ENCODE measurements around the gene NAALADL2. TPM values are rescaled to one million over a fixed set of nuclear protein-coding genes. Genes with fewer than 3 reads are reported as not detected.
"Not testable (repeated sequence)": the region's sequence is repeated elsewhere in the genome, so short reads cannot be mapped to it uniquely, and the experiment has no call there.

The NAALADL2 gene
- total and polyA plus RNA-seq, 4 donors = 0.28 to 4.6 (median 3.1) TPM

- 85% methylated on average over 2 of the region's 2 CpGs for WGBS
- H3K9ac ChIP-seq (ENCODE audit: low read depth in 1 of 2, low read length in 2 of 2) = no peak overlapping the region
- TF ChIP-seq NR2F2 (IDR thresholded peaks at IDR 0.05) (no peak), ZBTB33 (IDR thresholded peaks at IDR 0.05) (no peak), HNF4G (IDR thresholded peaks at IDR 0.05) (no peak)
- H3K9me3 ChIP-seq (ENCODE audit: control insufficient read depth in 4 of 4, low read length in 3 of 4) = peaks cover 0 to 5% (median 1%) of the 10 kb centered on the region in 4 donors
- no peaks in the 10 kb centered on the region for H3K4me1 ChIP-seq (ENCODE audit: control insufficient read depth in 4 of 4, insufficient read depth in 4 of 4, low read length in 3 of 4)
- H3K4me3 ChIP-seq (ENCODE audit: low read depth in 1 of 3, low read length in 3 of 3) = no peak overlapping the region
- H3K36me3 ChIP-seq (ENCODE audit: control insufficient read depth in 4 of 4, insufficient read depth in 3 of 4, low read depth in 1 of 4, low read length in 3 of 4) = no peaks in the 10 kb centered on the region
- H3K27me3 ChIP-seq (ENCODE audit: control insufficient read depth in 4 of 4, insufficient read depth in 4 of 4, low read length in 3 of 4) = no peaks in the 10 kb centered on the region
- no peak overlapping the region for H3K27ac ChIP-seq (ENCODE audit: low read depth in 1 of 2, low read length in 2 of 2)
- DNase-seq (ENCODE audit: low spot score) = no peak
These were observed 597.3 kb downstream of the NAALADL2 start for GRCh38 chr3:175456466-175456865.

- H3K4me1 ChIP-seq (ENCODE audit: control insufficient read depth in 4 of 4, insufficient read depth in 4 of 4, low read length in 3 of 4) = no peaks in the 10 kb centered on the region
- 95% methylated on average over 2 of the region's 2 CpGs for WGBS
- no peak overlapping the region for H3K27ac ChIP-seq (ENCODE audit: low read depth in 1 of 2, low read length in 2 of 2)
- H3K27me3 ChIP-seq (ENCODE audit: control insufficient read depth in 4 of 4, insufficient read depth in 4 of 4, low read length in 3 of 4) = no peaks in the 10 kb centered on the region
- DNase-seq (ENCODE audit: low spot score) = no peak
- TF ChIP-seq RXRA (IDR thresholded peaks at IDR 0.05) = no peak
- no peak for TF ChIP-seq NR2F2 (IDR thresholded peaks at IDR 0.05)
- no peak for TF ChIP-seq HNF4A (conservative IDR thresholded peaks at IDR 0.05)
- TF ChIP-seq MAX (IDR thresholded peaks at IDR 0.05) = no peak
- TF ChIP-seq, protein P1, sequence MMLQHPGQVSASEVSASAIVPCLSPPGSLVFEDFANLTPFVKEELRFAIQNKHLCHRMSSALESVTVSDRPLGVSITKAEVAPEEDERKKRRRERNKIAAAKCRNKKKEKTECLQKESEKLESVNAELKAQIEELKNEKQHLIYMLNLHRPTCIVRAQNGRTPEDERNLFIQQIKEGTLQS (IDR thresholded peaks at IDR 0.05) = no peak
- no peak for TF ChIP-seq SP1 (IDR thresholded peaks at IDR 0.05)
- TF ChIP-seq FOXA2 (IDR thresholded peaks at IDR 0.05) = no peak
- no peak for TF ChIP-seq YY1 (IDR thresholded peaks at IDR 0.05)
- H3K9ac ChIP-seq (ENCODE audit: low read depth in 1 of 2, low read length in 2 of 2) = no peak overlapping the region
- no peak overlapping the region for H3K4me3 ChIP-seq (ENCODE audit: low read depth in 1 of 3, low read length in 3 of 3)
- no peaks in the 10 kb centered on the region for H3K36me3 ChIP-seq (ENCODE audit: control insufficient read depth in 4 of 4, insufficient read depth in 3 of 4, low read depth in 1 of 4, low read length in 3 of 4)
- H3K9me3 ChIP-seq (ENCODE audit: control insufficient read depth in 4 of 4, low read length in 3 of 4) = peaks cover 0 to 5% (median 1%) of the 10 kb centered on the region in 4 donors
These were observed 598.2 kb downstream of the NAALADL2 start for GRCh38 chr3:175457301-175457700.

GRCh38 chr3:175460849-175461399 lies 601.8 kb downstream of the NAALADL2 start:
- not testable (repeated sequence) for H3K36me3 ChIP-seq (ENCODE audit: control insufficient read depth in 4 of 4, insufficient read depth in 3 of 4, low read depth in 1 of 4, low read length in 3 of 4); H3K4me3 ChIP-seq (ENCODE audit: low read depth in 1 of 3, low read length in 3 of 3); DNase-seq (ENCODE audit: low spot score); H3K4me1 ChIP-seq (ENCODE audit: control insufficient read depth in 4 of 4, insufficient read depth in 4 of 4, low read length in 3 of 4); H3K9ac ChIP-seq (ENCODE audit: low read depth in 1 of 2, low read length in 2 of 2); H3K27ac ChIP-seq (ENCODE audit: low read depth in 1 of 2, low read length in 2 of 2); H3K27me3 ChIP-seq (ENCODE audit: control insufficient read depth in 4 of 4, insufficient read depth in 4 of 4, low read length in 3 of 4); H3K9me3 ChIP-seq (ENCODE audit: control insufficient read depth in 4 of 4, low read length in 3 of 4)
- WGBS = 94% methylated on average over 4 of the region's 4 CpGs

- Histone ChIP-seq H3K27me3 (ENCODE audit: control insufficient read depth in 4 of 4, insufficient read depth in 4 of 4, low read length in 3 of 4) (no peaks in the 10 kb centered on the region), H3K36me3 (ENCODE audit: control insufficient read depth in 4 of 4, insufficient read depth in 3 of 4, low read depth in 1 of 4, low read length in 3 of 4) (no peaks in the 10 kb centered on the region), H3K27ac (ENCODE audit: low read depth in 1 of 2, low read length in 2 of 2) (no peak overlapping the region), H3K9me3 (ENCODE audit: control insufficient read depth in 4 of 4, low read length in 3 of 4) (peaks cover 0 to 5% (median 1%) of the 10 kb centered on the region in 4 donors), H3K4me1 (ENCODE audit: control insufficient read depth in 4 of 4, insufficient read depth in 4 of 4, low read length in 3 of 4) (no peaks in the 10 kb centered on the region), H3K9ac (ENCODE audit: low read depth in 1 of 2, low read length in 2 of 2) (no peak overlapping the region), H3K4me3 (ENCODE audit: low read depth in 1 of 3, low read length in 3 of 3) (no peak overlapping the region)
- whole genome bisulfite sequencing = 96% methylated on average over 3 of the region's 3 CpGs
- DNase-seq (ENCODE audit: low spot score) = no peak
- TF ChIP-seq ZBTB33 (IDR thresholded peaks at IDR 0.05) = no peak
- TF ChIP-seq RAD21 (IDR thresholded peaks at IDR 0.05) = no peak
- no peak for TF ChIP-seq TAF1 (conservative IDR thresholded peaks at IDR 0.05)
- no peak for TF ChIP-seq YY1 (IDR thresholded peaks at IDR 0.05)
- TF ChIP-seq, protein P2, sequence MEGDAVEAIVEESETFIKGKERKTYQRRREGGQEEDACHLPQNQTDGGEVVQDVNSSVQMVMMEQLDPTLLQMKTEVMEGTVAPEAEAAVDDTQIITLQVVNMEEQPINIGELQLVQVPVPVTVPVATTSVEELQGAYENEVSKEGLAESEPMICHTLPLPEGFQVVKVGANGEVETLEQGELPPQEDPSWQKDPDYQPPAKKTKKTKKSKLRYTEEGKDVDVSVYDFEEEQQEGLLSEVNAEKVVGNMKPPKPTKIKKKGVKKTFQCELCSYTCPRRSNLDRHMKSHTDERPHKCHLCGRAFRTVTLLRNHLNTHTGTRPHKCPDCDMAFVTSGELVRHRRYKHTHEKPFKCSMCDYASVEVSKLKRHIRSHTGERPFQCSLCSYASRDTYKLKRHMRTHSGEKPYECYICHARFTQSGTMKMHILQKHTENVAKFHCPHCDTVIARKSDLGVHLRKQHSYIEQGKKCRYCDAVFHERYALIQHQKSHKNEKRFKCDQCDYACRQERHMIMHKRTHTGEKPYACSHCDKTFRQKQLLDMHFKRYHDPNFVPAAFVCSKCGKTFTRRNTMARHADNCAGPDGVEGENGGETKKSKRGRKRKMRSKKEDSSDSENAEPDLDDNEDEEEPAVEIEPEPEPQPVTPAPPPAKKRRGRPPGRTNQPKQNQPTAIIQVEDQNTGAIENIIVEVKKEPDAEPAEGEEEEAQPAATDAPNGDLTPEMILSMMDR (IDR thresholded peaks at IDR 0.05; ENCODE audit: low read depth, low read length, missing input control) = no peak
- no peak for TF ChIP-seq GABPA (IDR thresholded peaks at IDR 0.05 in 1 of 2, conservative IDR thresholded peaks at IDR 0.05 in 1 of 2)
- no peak for TF ChIP-seq JUND (IDR thresholded peaks at IDR 0.05)
- TF ChIP-seq, protein P1 (IDR thresholded peaks at IDR 0.05) = no peak
- TF ChIP-seq HNF4G (IDR thresholded peaks at IDR 0.05) = no peak
These were observed 605.2 kb downstream of the NAALADL2 start for GRCh38 chr3:175464362-175464761.

All from liver (tissue), 9 donors.